Posterior cingulate gyrus (tissue), 11 donors: ENCODE results near the gene IRAK1.

Experiments
- DNase-seq, 10 donors: peaks; one replicate each; pipeline versions ENCODE4 v3.0.0 to v3.0.0-alpha.2; 2020 to 2021; ENCODE audit warnings: mixed read lengths in 3 of 10
- intact Hi-C: fragments of 100-400 bp; cut with DNase I; formaldehyde crosslinking; loops from one replicate; pipeline ENCODE4 v1.15.1; 2023

The IRAK1 gene

DNA sequence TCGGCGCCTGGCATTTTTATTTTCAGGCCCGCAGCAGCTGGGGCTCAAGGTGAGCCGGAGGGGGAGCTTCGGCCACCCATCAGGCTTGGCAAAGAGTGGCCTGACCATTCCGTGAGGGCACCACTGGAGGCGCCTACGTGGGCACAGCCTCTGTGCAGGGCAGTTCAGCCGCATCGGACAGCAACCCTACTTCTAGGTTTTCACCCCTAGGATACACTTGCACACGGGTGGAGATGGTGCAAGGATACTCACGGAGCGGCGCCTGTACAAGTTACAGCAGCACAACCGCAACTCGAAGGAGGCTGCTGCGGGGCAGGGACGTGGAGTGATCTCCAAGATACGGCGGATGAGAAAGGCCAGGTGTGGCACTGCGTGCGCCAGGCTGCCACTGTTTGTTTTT lies 58.9 kb downstream of the IRAK1 start:
- DNase-seq: no peak
- intact Hi-C loops: no loop called here
